Measurements from ENCODE around the gene THADA.
"Not testable (repeated sequence)": the region's sequence is repeated elsewhere in the genome, so short reads cannot be mapped to it uniquely, and the experiment has no call there.

THADA gene

DNA sequence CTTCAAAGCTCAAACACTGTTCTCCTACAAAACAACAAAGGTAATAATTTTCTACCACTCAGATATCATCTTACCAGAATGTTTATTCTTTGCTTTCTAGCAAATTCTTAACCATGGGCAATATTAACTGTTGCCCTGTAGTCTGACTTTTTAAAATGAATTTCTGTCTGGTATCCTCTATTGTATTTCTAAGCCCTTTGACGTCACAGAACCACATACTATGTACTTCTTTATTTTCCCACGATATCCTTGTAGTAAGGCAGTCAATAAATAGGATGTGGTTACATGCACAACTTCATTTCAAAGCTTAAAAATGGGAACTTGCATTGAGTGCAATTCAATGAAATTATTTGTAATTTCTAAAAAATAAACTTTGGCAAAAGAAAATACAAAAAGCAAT, 58.7 kb downstream of the THADA start:
- DNase-seq, result no peak

DNA sequence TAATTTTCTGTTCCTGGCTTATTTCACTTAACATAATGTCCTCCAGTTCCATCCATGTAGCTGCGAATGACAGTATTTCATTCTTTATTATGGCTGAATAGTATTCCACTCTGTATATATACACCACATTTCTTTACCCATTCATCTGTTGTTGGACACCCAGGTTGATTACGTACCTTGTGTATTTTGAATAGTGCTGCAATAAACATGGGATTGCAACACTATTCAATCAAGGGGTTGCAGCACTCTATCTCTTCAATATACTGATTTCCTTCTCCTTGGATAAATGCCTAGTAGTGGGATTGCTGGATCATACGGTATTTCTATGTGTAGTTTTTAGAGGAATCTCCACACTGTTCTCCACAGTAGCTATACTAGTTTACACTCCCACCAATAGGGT, 61.3 kb downstream of the THADA start:
- DNase-seq, result no peak

GRCh38 chr2:43532572-43532971, 63.3 kb downstream of the THADA start:
- DNase-seq, result not testable (repeated sequence)

- DNase-seq, result no peak
Measured at GRCh38 chr2:43531251-43531650, 64.6 kb downstream of the THADA start.

GRCh38 chr2:43526994-43527393, 68.8 kb downstream of the THADA start:
- no peak for DNase-seq

GRCh38 chr2:43525506-43525905, 70.3 kb downstream of the THADA start:
- no peak for DNase-seq

DNA sequence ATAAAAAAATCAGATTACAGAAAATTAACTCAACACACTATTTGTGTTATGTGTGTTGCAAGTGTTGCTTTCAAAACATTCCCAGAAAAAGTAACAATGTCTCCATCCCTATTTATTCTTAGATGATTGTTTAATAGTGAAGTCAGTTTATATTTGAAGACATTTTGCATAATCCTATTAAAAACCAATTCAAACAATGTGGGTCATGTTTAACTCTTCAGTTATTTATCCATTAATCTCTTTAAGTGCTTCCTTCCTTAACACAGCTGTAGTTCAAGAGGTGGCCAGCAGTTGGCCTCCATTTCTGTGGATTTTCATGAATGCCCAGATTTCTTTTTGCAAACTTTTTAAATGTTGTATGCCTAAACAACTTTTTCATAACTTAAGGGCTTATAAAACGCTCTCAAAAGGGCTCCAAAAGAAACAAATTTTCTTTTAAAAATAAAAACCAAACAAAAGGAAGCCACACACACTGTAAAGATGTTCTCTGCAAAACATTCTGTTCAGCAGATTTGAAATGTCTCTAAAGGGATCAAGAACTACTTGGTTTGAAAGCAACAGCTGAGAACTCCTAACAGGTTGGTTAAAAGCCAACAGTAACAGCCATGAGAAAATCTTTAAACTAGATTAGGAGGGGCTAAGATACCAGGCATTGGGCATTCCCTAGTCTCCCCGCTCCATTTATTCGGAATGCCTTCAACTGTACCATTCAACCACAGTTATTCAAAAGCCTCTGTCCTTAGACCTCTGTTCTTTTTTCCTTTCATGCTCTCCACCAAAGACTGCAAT, 71.5 kb downstream of the THADA start:
- DNase-seq, result no peak

- DNase-seq, result no peak
Measured at GRCh38 chr2:43522177-43522576, 73.7 kb downstream of the THADA start.

DNA sequence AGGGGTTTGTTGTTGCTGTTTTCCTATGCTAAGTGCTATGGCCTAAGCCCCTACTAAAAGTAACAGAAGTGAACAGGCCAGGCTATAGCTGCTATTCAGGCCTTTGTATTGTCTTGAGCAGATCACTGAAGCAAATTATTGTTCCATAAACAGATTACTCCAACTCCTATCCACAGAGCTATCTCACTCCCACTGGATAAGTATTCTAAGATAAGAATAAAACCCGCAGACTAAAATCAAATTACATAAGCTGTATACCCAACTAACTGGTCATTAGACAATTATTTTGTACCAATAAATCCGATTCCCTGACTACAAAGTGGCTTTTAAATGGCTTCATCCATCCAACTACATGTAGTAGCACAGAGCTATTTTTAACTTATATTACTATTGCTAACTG, 74.3 kb downstream of the THADA start:
- no peak for DNase-seq

- DNase-seq, result no peak
Measured at GRCh38 chr2:43520919-43521318, 74.9 kb downstream of the THADA start.

DNA sequence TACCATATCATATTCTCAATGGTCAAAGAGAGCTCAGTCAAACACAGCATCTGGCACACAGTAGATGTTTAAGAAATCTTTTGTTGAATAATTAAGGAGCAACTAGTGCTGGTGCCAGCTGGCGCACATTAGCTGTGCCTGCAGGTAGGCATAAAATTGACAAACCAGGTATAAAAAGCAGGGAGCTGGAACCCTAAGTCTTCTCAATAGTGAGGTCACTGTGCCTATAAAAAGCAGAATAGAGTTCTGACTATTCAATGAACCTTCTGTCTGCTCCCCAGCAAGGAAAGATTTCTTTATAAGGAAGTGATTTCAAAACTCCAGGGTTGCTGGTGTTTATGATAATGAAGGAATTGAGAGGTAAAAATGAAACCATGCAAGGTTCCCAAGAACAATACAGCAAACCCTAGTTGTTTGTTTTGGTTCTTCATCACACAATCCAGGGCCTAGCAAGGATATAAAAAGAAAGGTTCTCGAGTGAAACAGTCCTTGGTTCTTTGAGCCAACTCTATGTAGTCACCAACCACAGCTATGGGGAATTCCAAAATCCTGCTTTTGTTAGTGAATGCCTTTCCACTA, 76.1 kb downstream of the THADA start:
- DNase-seq, result no peak

DNA sequence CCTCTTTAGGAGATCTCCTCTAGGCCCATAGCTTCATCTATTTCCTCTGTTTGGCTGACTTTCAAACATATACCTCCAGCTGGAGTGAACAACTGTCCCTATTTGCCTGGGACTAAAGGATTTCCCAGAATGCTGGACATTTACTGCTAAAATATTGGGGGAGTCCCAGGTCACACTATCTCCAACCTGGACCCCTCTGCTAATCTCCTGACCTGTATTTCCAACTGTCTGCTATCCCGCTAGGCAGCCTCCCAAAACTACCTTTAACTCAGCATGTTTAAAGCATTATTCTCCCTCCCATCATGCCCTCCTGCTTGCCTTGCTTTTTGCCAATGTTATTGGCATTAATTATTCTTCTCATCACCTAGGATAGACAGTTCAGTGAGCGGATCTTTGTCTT, 77.1 kb downstream of the THADA start:
- DNase-seq, result no peak

DNA sequence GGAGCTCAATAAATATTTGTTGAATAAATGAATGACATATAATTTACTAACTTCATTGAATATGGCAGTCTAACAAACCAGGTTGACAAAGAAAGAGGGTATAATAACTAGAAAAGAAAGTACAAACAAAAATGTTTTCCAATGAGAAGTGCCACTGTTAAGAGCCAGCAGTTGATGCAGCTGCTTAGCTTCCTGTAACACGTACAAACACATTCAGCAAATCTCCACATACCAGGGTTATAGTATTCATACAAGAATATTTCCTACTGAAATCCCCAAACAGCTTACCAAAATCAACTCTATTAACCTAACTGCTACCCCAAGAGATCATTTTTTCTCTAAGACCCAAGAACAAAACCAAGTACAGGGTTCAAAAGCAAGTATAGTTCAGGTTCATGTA, 77.7 kb downstream of the THADA start:
- no peak for DNase-seq

- DNase-seq, result no peak
Measured at GRCh38 chr2:43515807-43516497, 79.9 kb downstream of the THADA start.

DNA sequence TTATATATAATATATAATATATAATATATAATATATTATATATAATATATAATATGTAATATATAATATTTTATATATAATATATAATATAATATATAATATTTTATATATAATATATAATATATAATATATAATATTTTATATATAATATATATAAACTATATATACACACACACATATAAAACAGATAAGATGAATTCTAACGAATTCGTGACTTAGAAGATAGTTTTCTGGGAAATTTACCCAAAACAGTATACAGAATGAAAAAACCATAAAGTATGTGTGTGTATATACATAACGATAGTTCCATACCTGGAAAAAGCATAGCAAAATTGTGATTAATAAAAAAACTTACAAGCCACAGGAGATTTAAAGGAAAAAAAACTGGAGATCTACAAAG, 80.6 kb downstream of the THADA start:
- DNase-seq, result no peak

GRCh38 chr2:43513796-43514195, 82.0 kb downstream of the THADA start:
- no peak for DNase-seq

- DNase-seq, result no peak
Measured at GRCh38 chr2:43513216-43513615, 82.6 kb downstream of the THADA start.

- DNase-seq, result no peak
Measured at GRCh38 chr2:43511199-43511598, 84.6 kb downstream of the THADA start.

GRCh38 chr2:43509886-43510285, 86.0 kb downstream of the THADA start:
- no peak for DNase-seq

- no peak for DNase-seq
Measured at GRCh38 chr2:43508209-43508608, 87.6 kb downstream of the THADA start.

GRCh38 chr2:43507137-43507536, 88.7 kb downstream of the THADA start:
- no peak for DNase-seq

- DNase-seq, result no peak
Measured at GRCh38 chr2:43495727-43496126, 100.1 kb downstream of the THADA start.

DNA sequence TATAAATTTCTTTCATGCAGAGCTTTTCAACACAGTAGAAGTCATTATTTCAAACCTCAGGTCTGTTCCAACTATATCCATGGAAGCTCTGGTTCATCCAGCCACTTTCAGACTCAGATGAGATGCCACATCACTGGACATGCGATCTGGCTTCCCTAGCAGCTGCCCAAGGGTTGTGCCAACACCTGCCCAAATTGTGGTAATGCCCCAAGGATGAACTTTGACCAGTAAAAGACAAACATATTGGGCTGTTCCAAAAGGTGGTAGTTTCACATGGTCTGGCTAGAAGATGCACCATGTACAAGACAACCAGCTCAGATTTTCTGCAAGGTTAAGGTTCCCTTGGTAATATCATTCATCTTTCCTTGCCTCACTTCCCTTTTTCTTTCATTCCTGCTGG, 101.9 kb downstream of the THADA start:
- DNase-seq, result no peak

- no peak for DNase-seq
Measured at GRCh38 chr2:43491065-43491639, 104.7 kb downstream of the THADA start.

Data from activated CD8-positive, alpha-beta memory T cell treated with anti-CD3 and anti-CD28 coated beads, Interleukin-2, amount 50 U/mL, for 4 hours (primary cell).